Measurements from ENCODE around the gene RPRD1B. TPM values are rescaled to one million over a fixed set of nuclear protein-coding genes. Genes with fewer than 3 reads are reported as not detected.
A peak's percentile ranks its signal among the peaks of the same experiment; 100 is the strongest.

The RPRD1B gene
- total and polyA plus RNA-seq, 2 of the 4 experiments (the other 2 are of a cell fraction): 8.4 to 9.9 TPM

DNA sequence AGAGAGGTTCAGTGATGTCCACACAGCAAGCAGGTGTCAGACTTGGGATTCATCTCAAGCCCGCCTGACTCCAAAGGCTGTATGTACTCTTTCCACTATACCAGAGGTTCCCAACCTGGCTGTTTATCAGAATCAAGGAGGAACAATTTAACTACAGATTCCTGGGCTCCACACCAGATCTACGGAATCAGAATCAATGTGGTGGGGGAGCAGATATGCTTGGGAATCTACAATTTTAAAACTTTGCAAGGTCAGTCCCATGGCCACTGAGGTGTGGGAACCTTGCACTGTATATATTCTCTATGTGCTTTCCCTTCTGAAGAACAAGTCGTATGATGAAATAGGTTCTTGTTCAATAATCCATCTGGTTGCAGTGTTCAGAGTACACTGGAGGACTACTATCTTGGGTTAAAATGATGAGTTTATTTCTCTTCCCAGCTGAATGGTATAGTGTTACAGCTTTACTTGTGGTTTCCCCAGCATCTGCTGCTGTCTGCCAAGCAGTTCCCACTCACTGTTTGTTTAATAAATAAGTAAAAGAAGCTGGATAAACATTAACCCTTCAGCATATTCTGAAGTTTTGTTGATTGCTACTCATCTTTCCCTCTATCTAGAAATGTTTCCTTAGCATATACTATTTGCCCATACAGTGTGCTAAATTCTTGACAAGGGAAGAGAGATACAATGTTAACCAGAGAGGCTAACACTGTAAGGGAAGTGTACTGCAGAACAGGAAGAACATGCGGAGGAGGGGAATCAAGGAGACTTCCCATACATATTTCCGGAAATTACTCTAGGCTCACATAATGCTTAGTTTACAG lies 10.2 kb upstream of the RPRD1B start:
- H4K20me1 ChIP-seq (ENCODE audit: insufficient read depth, low read length): peaks cover 26% of the 10 kb centered on the region
- peak overlapping the region; percentile 80 for H2BK20ac ChIP-seq (ENCODE audit: low read depth, low read length)
- peak overlapping the region; percentile 72; the same call in 1 of the 2 replicates for H3K23ac ChIP-seq (ENCODE audit: low read depth, low read length)
- peaks cover 19% of the 10 kb centered on the region for H3K9me1 ChIP-seq (ENCODE audit: insufficient read depth, low read length)
- in situ Hi-C loops (cut with MboI; ENCODE audit: low sequenced_read_pairs) (no loop called here), dilution Hi-C loops (cut with HindIII; ENCODE audit: low sequenced_read_pairs, unreplicated experiment) (no loop called here), intact Hi-C loops (cut with micrococcal nuclease) (loop anchor here (10.0 kb wide), 1 partner anchor 199 kb away; no protein-coding TSS in a partner anchor)
- peak overlapping the region; percentile 69 for H2BK120ac ChIP-seq (ENCODE audit: low read depth, low read length)
- H3K27me3 ChIP-seq (ENCODE audit: control insufficient read depth, insufficient read depth, low read length): no peaks in the 10 kb centered on the region
- H2AK9ac ChIP-seq (replicated peaks; ENCODE audit: low read depth, low read length, poor library complexity): no peak overlapping the region
- peaks cover 17% of the 10 kb centered on the region for H3K4me1 ChIP-seq (ENCODE audit: control insufficient read depth, insufficient read depth, low read length)
- no peak overlapping the region for H3K56ac ChIP-seq (ENCODE audit: extremely low read depth, insufficient read depth, low read length)
- peak overlapping the region; percentile 91; the same call in 1 of the 2 replicates for H3K27ac ChIP-seq (ENCODE audit: insufficient read depth, low read length)
- H3K9me3 ChIP-seq (ENCODE audit: control insufficient read depth, insufficient read depth, low read length): peaks cover 3% of the 10 kb centered on the region
- H3K36me3 ChIP-seq (ENCODE audit: control insufficient read depth, insufficient read depth, low read length): peaks cover 8% of the 10 kb centered on the region; the same call in 1 of the 2 replicates
- peak overlapping the region; percentile 78 for H3K4ac ChIP-seq (ENCODE audit: low read depth, low read length)
- ATAC-seq (ENCODE audit: low read depth) (peak; percentile 97), DNase-seq (peak; percentile 96)
- no peak overlapping the region for H2BK15ac ChIP-seq (ENCODE audit: low read depth, low read length)
- H4K91ac ChIP-seq (ENCODE audit: insufficient read depth, low read depth, low read length): 0 out of 2 replicates have a peak overlapping the region, but pooled peaks have one; percentile 20
- no peak overlapping the region for H2AFZ ChIP-seq (replicated peaks; ENCODE audit: low read length, poor library complexity)
- ChIA-PET POLR2A (ENCODE audit: unreplicated experiment) (no interaction called here), CTCF (no interaction called here)
- H3K9ac ChIP-seq (ENCODE audit: low read depth, low read length): peak overlapping the region; percentile 27; the same call in 1 of the 2 replicates
- no peak overlapping the region for H4K5ac ChIP-seq (ENCODE audit: low read depth, low read length)
- TF ChIP-seq CEBPB (IDR thresholded peaks at IDR 0.05; ENCODE audit: low read depth, low read length) (peak; percentile 71), RAD21 (IDR thresholded peaks at IDR 0.05; ENCODE audit: low read length) (no peak), MXI1 (IDR thresholded peaks at IDR 0.05; ENCODE audit: borderline replicate concordance, low read depth, low read length) (0 out of 2 replicates have a peak, but pooled peaks have one; percentile 16), RCOR1 (IDR thresholded peaks at IDR 0.05; ENCODE audit: insufficient replicate concordance, low read length) (peak; percentile 70)
- BruUV-seq (replicated peaks): no TSS peak
- WGBS, 2 experiments (ENCODE audit: extremely low coverage in 2 of 2, insufficient read length in 1 of 2): no CpG with 5 or more reads among the region's 5 CpGs
- H3K4me3 ChIP-seq (ENCODE audit: insufficient read depth, low read depth, low read length): no peak overlapping the region
- no peak overlapping the region; the same call in 1 of the 2 replicates for H2AK5ac ChIP-seq (ENCODE audit: low read depth, low read length)
- peak overlapping the region; percentile 47 for H3K14ac ChIP-seq (replicated peaks; ENCODE audit: low read depth, low read length)
- peak overlapping the region; percentile 89 for H3K4me2 ChIP-seq (ENCODE audit: low read depth, low read length)
- peak overlapping the region; percentile 84 for H2BK5ac ChIP-seq (ENCODE audit: low read depth, low read length, poor library complexity, severe bottlenecking)
- H3K18ac ChIP-seq (ENCODE audit: low read depth, low read length): peak overlapping the region; percentile 92
- peaks cover 25 to 64% of the 10 kb centered on the region in 2 experiments for H3K79me1 ChIP-seq (ENCODE audit: low read depth in 1 of 2, low read length in 2 of 2)
- H4K8ac ChIP-seq (ENCODE audit: low read depth in 2 of 2, low read length in 2 of 2): peak overlapping the region in 1 of 2 experiments; percentile 50; a peak in 1 of 4 replicates

Measured in IMR-90 (cell line).